Activated naive CD8-positive, alpha-beta T cell (primary cell): ENCODE data around the gene XBP1.
"Not testable (repeated sequence)": the region's sequence is repeated elsewhere in the genome, so short reads cannot be mapped to it uniquely, and the experiment has no call there.

Source experiments
- H3K27ac Mint-ChIP-seq: one replicate; pipeline ENCODE4 v1.8.0; 2021; ENCODE audit warnings: mixed read lengths
- H3K27me3 Mint-ChIP-seq: one replicate; pipeline ENCODE4 v1.8.0; 2021; ENCODE audit warnings: mixed read lengths
- H3K36me3 Mint-ChIP-seq: one replicate; pipeline ENCODE4 v1.8.0; 2021; ENCODE audit warnings: mixed read lengths
- H3K4me1 Mint-ChIP-seq: one replicate; pipeline ENCODE4 v1.8.0; 2021; ENCODE audit warnings: low read depth, mixed read lengths
- H3K4me3 Mint-ChIP-seq: one replicate; pipeline ENCODE4 v1.8.0; 2021; ENCODE audit warnings: mild to moderate bottlenecking, mixed read lengths
- H3K9me3 Mint-ChIP-seq: one replicate; pipeline ENCODE4 v1.8.0; 2021; ENCODE audit warnings: low read depth, mixed read lengths

Gene XBP1

GRCh38 chr22:28788601-28789000, 11.8 kb downstream of the XBP1 start:
- H3K4me1 Mint-ChIP-seq, result peaks cover 29% of the 10 kb centered on the region
- no peaks in the 10 kb centered on the region for H3K9me3 Mint-ChIP-seq
- no peaks in the 10 kb centered on the region for H3K27me3 Mint-ChIP-seq
- no peak overlapping the region for H3K27ac Mint-ChIP-seq
- H3K4me3 Mint-ChIP-seq, result no peak overlapping the region
- no peaks in the 10 kb centered on the region for H3K36me3 Mint-ChIP-seq

- H3K4me1 Mint-ChIP-seq, result peaks cover 21% of the 10 kb centered on the region
- no peaks in the 10 kb centered on the region for H3K9me3 Mint-ChIP-seq
- H3K36me3 Mint-ChIP-seq, result peaks cover 2% of the 10 kb centered on the region
- no peaks in the 10 kb centered on the region for H3K27me3 Mint-ChIP-seq
- no peak overlapping the region for H3K4me3 Mint-ChIP-seq
- no peak overlapping the region for H3K27ac Mint-ChIP-seq
Observed at GRCh38 chr22:28783786-28784671, 16.3 kb downstream of the XBP1 start.

GRCh38 chr22:28780296-28780695, 20.1 kb downstream of the XBP1 start:
- no peaks in the 10 kb centered on the region for H3K27me3 Mint-ChIP-seq
- H3K4me3 Mint-ChIP-seq, result no peak overlapping the region
- H3K4me1 Mint-ChIP-seq, result peaks cover 41% of the 10 kb centered on the region
- no peak overlapping the region for H3K27ac Mint-ChIP-seq
- no peaks in the 10 kb centered on the region for H3K9me3 Mint-ChIP-seq
- H3K36me3 Mint-ChIP-seq, result peaks cover 2% of the 10 kb centered on the region

- Mint-ChIP-seq H3K27me3 (no peaks in the 10 kb centered on the region), H3K4me3 (no peak overlapping the region), H3K27ac (peak overlapping the region; percentile 23), H3K4me1 (peaks cover 44% of the 10 kb centered on the region), H3K36me3 (peaks cover 2% of the 10 kb centered on the region), H3K9me3 (no peaks in the 10 kb centered on the region)
Observed at GRCh38 chr22:28779833-28780232, 20.5 kb downstream of the XBP1 start.

GRCh38 chr22:28774378-28774777, 26.0 kb downstream of the XBP1 start:
- H3K27me3 Mint-ChIP-seq, result no peaks in the 10 kb centered on the region
- H3K9me3 Mint-ChIP-seq, result no peaks in the 10 kb centered on the region
- peak overlapping the region; percentile 99 for H3K4me3 Mint-ChIP-seq
- H3K27ac Mint-ChIP-seq, result peak overlapping the region; percentile 61
- H3K36me3 Mint-ChIP-seq, result peaks cover 4% of the 10 kb centered on the region
- H3K4me1 Mint-ChIP-seq, result peaks cover 45% of the 10 kb centered on the region

- Mint-ChIP-seq H3K4me3 (peak overlapping the region; percentile 99), H3K27me3 (no peaks in the 10 kb centered on the region), H3K4me1 (peaks cover 39% of the 10 kb centered on the region), H3K36me3 (peaks cover 4% of the 10 kb centered on the region), H3K9me3 (no peaks in the 10 kb centered on the region), H3K27ac (peak overlapping the region; percentile 99)
Observed at GRCh38 chr22:28773461-28773867, 26.9 kb downstream of the XBP1 start.

GRCh38 chr22:28772633-28773460, 27.5 kb downstream of the XBP1 start, which contains the start of gene CCDC117:
Gene CCDC117 (plus strand): TSS chr22:28772695. CDS start chr22:28772850, 155 bp downstream.
- peak within 1 kb of the TSS; percentile 99 for H3K27ac Mint-ChIP-seq
- peak within 1 kb of the TSS; percentile 99 for H3K4me3 Mint-ChIP-seq
- H3K4me1 Mint-ChIP-seq, result peaks cover 34% of the 10 kb centered on the region
- peaks cover 4% of the 10 kb centered on the region for H3K36me3 Mint-ChIP-seq
- no peaks in the 10 kb centered on the region for H3K9me3 Mint-ChIP-seq
- no peaks in the 10 kb centered on the region for H3K27me3 Mint-ChIP-seq

GRCh38 chr22:28771195-28771791, 29.1 kb downstream of the XBP1 start:
- Mint-ChIP-seq H3K27me3 (no peaks in the 10 kb centered on the region), H3K9me3 (no peaks in the 10 kb centered on the region), H3K4me3 (no peak overlapping the region), H3K4me1 (peaks cover 30% of the 10 kb centered on the region), H3K36me3 (peaks cover 4% of the 10 kb centered on the region), H3K27ac (no peak overlapping the region)

GRCh38 chr22:28769394-28770085, 30.8 kb downstream of the XBP1 start:
- Mint-ChIP-seq H3K27me3 (no peaks in the 10 kb centered on the region), H3K27ac (peak overlapping the region; percentile 41), H3K9me3 (no peaks in the 10 kb centered on the region), H3K36me3 (peaks cover 2% of the 10 kb centered on the region), H3K4me1 (peaks cover 13% of the 10 kb centered on the region), H3K4me3 (no peak overlapping the region)

- H3K4me1 Mint-ChIP-seq, result peaks cover 9% of the 10 kb centered on the region
- H3K27ac Mint-ChIP-seq, result no peak overlapping the region
- no peak overlapping the region for H3K4me3 Mint-ChIP-seq
- H3K36me3 Mint-ChIP-seq, result peaks cover 2% of the 10 kb centered on the region
- H3K9me3 Mint-ChIP-seq, result no peaks in the 10 kb centered on the region
- H3K27me3 Mint-ChIP-seq, result peaks cover 2% of the 10 kb centered on the region
Observed at GRCh38 chr22:28768701-28769393, 31.5 kb downstream of the XBP1 start.

- no peaks in the 10 kb centered on the region for H3K36me3 Mint-ChIP-seq
- H3K9me3 Mint-ChIP-seq, result no peaks in the 10 kb centered on the region
- no peaks in the 10 kb centered on the region for H3K4me1 Mint-ChIP-seq
- peaks cover 2% of the 10 kb centered on the region for H3K27me3 Mint-ChIP-seq
- no peak overlapping the region for H3K27ac Mint-ChIP-seq
- H3K4me3 Mint-ChIP-seq, result no peak overlapping the region
Observed at GRCh38 chr22:28766628-28767027, 33.7 kb downstream of the XBP1 start.

- not testable (repeated sequence) for H3K4me1 Mint-ChIP-seq, H3K4me3 Mint-ChIP-seq, H3K27ac Mint-ChIP-seq, H3K27me3 Mint-ChIP-seq, H3K9me3 Mint-ChIP-seq, H3K36me3 Mint-ChIP-seq
Observed at GRCh38 chr22:28762000-28762399, 38.4 kb downstream of the XBP1 start.

GRCh38 chr22:28761449-28761755, 39.0 kb downstream of the XBP1 start:
- H3K27me3 Mint-ChIP-seq, result peaks cover 2% of the 10 kb centered on the region
- H3K4me3 Mint-ChIP-seq, result no peak overlapping the region
- H3K36me3 Mint-ChIP-seq, result no peaks in the 10 kb centered on the region
- no peaks in the 10 kb centered on the region for H3K4me1 Mint-ChIP-seq
- no peak overlapping the region for H3K27ac Mint-ChIP-seq
- H3K9me3 Mint-ChIP-seq, result no peaks in the 10 kb centered on the region

GRCh38 chr22:28759861-28760560, 40.4 kb downstream of the XBP1 start:
- Mint-ChIP-seq H3K9me3 (no peaks in the 10 kb centered on the region), H3K4me3 (no peak overlapping the region), H3K27me3 (peaks cover 2% of the 10 kb centered on the region), H3K27ac (no peak overlapping the region), H3K36me3 (no peaks in the 10 kb centered on the region), H3K4me1 (no peaks in the 10 kb centered on the region)
